GM23248 (cell line): ENCODE data around the gene TIMM10. TPM values are rescaled to one million over a fixed set of nuclear protein-coding genes. Genes with fewer than 3 reads are reported as not detected.

Experiments
- DNase-seq: peaks from one replicate; pipeline ENCODE4 v3.0.0-alpha.2; 2015
- H2AFZ ChIP-seq: fragments of 200-600 bp; sonication (generic); 2 replicates; pipeline ENCODE4 v1.6.1; 2016; ENCODE audit warnings: antibody characterized with exemption
- H3F3A ChIP-seq: fragments of 200-600 bp; sonication (generic); 2 replicates; pipeline ENCODE4 v1.6.1; 2016; ENCODE audit warnings: mild to moderate bottlenecking, antibody characterized with exemption, mixed run types; ENCODE audit not compliant: insufficient read depth
- H3K27ac ChIP-seq: fragments of 200-600 bp; sonication (generic); 2 replicates; pipeline ENCODE4 v1.5.1; 2016; ENCODE audit warnings: mild to moderate bottlenecking
- H3K27me3 ChIP-seq: fragments of 200-600 bp; sonication (generic); replicated peaks from 2 replicates; pipeline ENCODE4 v1.6.1; 2016; ENCODE audit warnings: mild to moderate bottlenecking; ENCODE audit not compliant: insufficient read depth
- H3K36me3 ChIP-seq: fragments of 200-600 bp; sonication (generic); 2 replicates; pipeline ENCODE4 v1.6.1; 2016; ENCODE audit warnings: low read depth, mild to moderate bottlenecking
- H3K4me1 ChIP-seq: fragments of 200-600 bp; sonication (generic); 2 replicates; pipeline ENCODE4 v1.6.1; 2016; ENCODE audit warnings: mild to moderate bottlenecking; ENCODE audit not compliant: insufficient read depth
- H3K4me2 ChIP-seq: fragments of 200-600 bp; sonication (generic); one replicate; pipeline ENCODE4 v1.6.1; 2016; ENCODE audit warnings: mild to moderate bottlenecking; ENCODE audit not compliant: unreplicated experiment
- H3K4me3 ChIP-seq: fragments of 200-600 bp; sonication (generic); 2 replicates; pipeline ENCODE4 v1.5.1; 2016; ENCODE audit warnings: mild to moderate bottlenecking
- H3K79me2 ChIP-seq: fragments of 200-600 bp; sonication (generic); 2 replicates; pipeline ENCODE4 v1.6.1; 2016; ENCODE audit warnings: mild to moderate bottlenecking; ENCODE audit not compliant: insufficient read depth
- H3K9ac ChIP-seq: fragments of 200-600 bp; sonication (generic); 2 replicates; pipeline ENCODE4 v1.6.1; 2016; ENCODE audit warnings: mild to moderate bottlenecking
- H3K9me2 ChIP-seq: fragments of 200-600 bp; sonication (generic); 2 replicates; pipeline ENCODE4 v1.6.1; 2016; ENCODE audit warnings: mixed run types, mild to moderate bottlenecking, moderate library complexity; ENCODE audit not compliant: insufficient read depth
- H3K9me3 ChIP-seq: fragments of 200-600 bp; sonication (generic); one replicate; pipeline ENCODE4 v1.6.1; 2017; ENCODE audit warnings: low read depth
- H4K20me1 ChIP-seq: fragments of 200-600 bp; sonication (generic); 2 replicates; pipeline ENCODE4 v1.6.0; 2016; ENCODE audit not compliant: insufficient read depth
- EZH2 ChIP-seq: fragments of 200-600 bp; sonication (generic); IDR thresholded peaks from 2 replicates; pipeline ENCODE4 v1.6.1; 2018; ENCODE audit warnings: antibody characterized with exemption, mild to moderate bottlenecking; ENCODE audit not compliant: insufficient read depth, poor library complexity, severe bottlenecking
- EZH2phosphoT487 ChIP-seq: fragments of 200-600 bp; sonication (generic); IDR thresholded peaks from 2 replicates; pipeline ENCODE4 v1.6.1; 2018; ENCODE audit warnings: antibody characterized with exemption, moderate library complexity, mild to moderate bottlenecking, low read depth; ENCODE audit not compliant: insufficient read depth
- WGBS, 2 experiments: methylation state at CpG; one replicate each; pipeline ENCODE4 v1.1.6; 2015 to 2017; ENCODE audit warnings: low lambda C conversion rate in 2 of 2, low coverage in 1 of 2; ENCODE audit errors: missing lambda C conversion rate in 2 of 2; 5-methylcytosine and 5-hydroxymethylcytosine counted together
- in situ Hi-C: fragments of 300-500 bp; cut with MboI; formaldehyde crosslinking; loops from 2 replicates; pipeline ENCODE4 v1.15.0; 2020
- polyA plus RNA-seq: library from polyadenylated mRNA; unstranded; fragments of >200 nt; fragmentation: Nextera tagmentation; extraction: Ambion mirVana; gene quantifications from 2 replicates; pipeline ENCODE4 v1.2.1, GENCODE V29; 2016
- total RNA-seq: library from RNA; depleted of rRNA; stranded (reverse); fragments of >200 nt; shearing (Covaris generic); gene quantifications from 2 replicates; pipeline ENCODE4 v1.2.3, GENCODE V29; 2014

Gene TIMM10
- total and polyA plus RNA-seq, 2 experiments from 2014 or later = 29.0 to 78.3 TPM

GRCh38 chr11:57529012-57529411 is 1.5 kb downstream of the TIMM10 start:
- TF ChIP-seq EZH2 (no peak), EZH2phosphoT487 (no peak)
- Histone ChIP-seq H3K4me2 (no peak overlapping the region), H3K36me3 (no peaks in the 10 kb centered on the region), H3K9ac (no peak overlapping the region), H3F3A (no peaks in the 10 kb centered on the region), H3K9me2 (no peaks in the 10 kb centered on the region), H3K9me3 (no peaks in the 10 kb centered on the region), H3K27ac (no peak overlapping the region), H4K20me1 (no peaks in the 10 kb centered on the region), H2AFZ (no peak overlapping the region), H3K79me2 (peaks cover 21% of the 10 kb centered on the region), H3K27me3 (no peaks in the 10 kb centered on the region), H3K4me1 (0 out of 2 replicates have a peak, but pooled peaks cover 5% of the 10 kb centered on the region), H3K4me3 (no peak overlapping the region)
- in situ Hi-C loops = loop anchor here (10.0 kb wide), 1 partner anchor 74 kb away; no protein-coding TSS in a partner anchor
- DNase-seq = no peak

DNA sequence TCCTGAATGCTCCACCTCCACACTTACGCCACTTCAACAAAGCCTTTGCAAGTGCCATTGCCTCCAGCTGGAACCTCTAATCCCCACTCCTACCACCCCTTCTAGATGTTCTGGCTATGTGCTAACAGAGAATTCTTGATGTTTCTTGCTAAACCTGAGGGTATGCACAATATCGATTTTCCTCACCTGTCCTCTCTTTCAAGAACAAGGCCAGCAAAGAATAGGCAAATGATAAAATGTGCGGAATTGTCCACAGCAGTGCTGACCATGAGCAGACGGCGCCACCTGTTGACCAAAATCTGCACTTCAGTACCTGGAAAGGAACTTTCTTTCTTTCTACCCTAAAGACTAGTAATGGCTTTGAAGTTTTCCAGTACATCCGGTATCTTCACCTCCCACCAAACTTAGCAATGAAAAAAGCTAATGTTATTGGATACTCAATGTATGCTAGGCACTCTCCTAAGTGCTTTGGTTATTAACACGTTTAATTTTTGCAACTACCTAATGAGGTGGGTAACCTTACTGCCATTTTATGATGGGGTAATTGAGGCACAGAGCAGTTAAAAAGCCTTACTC is 3.4 kb downstream of the TIMM10 start:
- Histone ChIP-seq H3K79me2 (peaks cover 21% of the 10 kb centered on the region), H3K4me2 (no peak overlapping the region), H3K9ac (no peak overlapping the region), H4K20me1 (no peaks in the 10 kb centered on the region), H3K27ac (no peak overlapping the region), H3F3A (no peaks in the 10 kb centered on the region), H3K4me3 (no peak overlapping the region), H3K27me3 (no peaks in the 10 kb centered on the region), H3K9me2 (no peaks in the 10 kb centered on the region), H3K4me1 (0 out of 2 replicates have a peak, but pooled peaks cover 5% of the 10 kb centered on the region), H2AFZ (no peak overlapping the region), H3K9me3 (no peaks in the 10 kb centered on the region), H3K36me3 (no peaks in the 10 kb centered on the region)
- WGBS, 2 experiments = 21 to 22% methylated on average over 7 of the region's 7 CpGs
- in situ Hi-C loops = loop anchor here (10.0 kb wide), 1 partner anchor 72 kb away; no protein-coding TSS in a partner anchor
- peak; percentile 66 for DNase-seq
- TF ChIP-seq EZH2 (no peak), EZH2phosphoT487 (no peak)

GRCh38 chr11:57523419-57523818 is 7.1 kb downstream of the TIMM10 start:
- no peaks in the 10 kb centered on the region for H3F3A ChIP-seq
- H3K4me1 ChIP-seq = no peaks in the 10 kb centered on the region
- H4K20me1 ChIP-seq = no peaks in the 10 kb centered on the region
- no peak overlapping the region for H2AFZ ChIP-seq
- no peaks in the 10 kb centered on the region for H3K36me3 ChIP-seq
- H3K9me2 ChIP-seq = no peaks in the 10 kb centered on the region
- in situ Hi-C loops = loop anchor here (10.0 kb wide), 1 partner anchor 69 kb away; no protein-coding TSS in a partner anchor
- H3K9me3 ChIP-seq = no peaks in the 10 kb centered on the region
- no peak overlapping the region for H3K27ac ChIP-seq
- no peaks in the 10 kb centered on the region for H3K27me3 ChIP-seq
- DNase-seq = no peak
- no peaks in the 10 kb centered on the region for H3K79me2 ChIP-seq
- TF ChIP-seq EZH2phosphoT487 (no peak), EZH2 (no peak)
- H3K9ac ChIP-seq = no peak overlapping the region
- 78 to 79% methylated on average over 4 of the region's 4 CpGs for WGBS, 2 experiments
- no peak overlapping the region for H3K4me3 ChIP-seq
- H3K4me2 ChIP-seq = no peak overlapping the region

DNA sequence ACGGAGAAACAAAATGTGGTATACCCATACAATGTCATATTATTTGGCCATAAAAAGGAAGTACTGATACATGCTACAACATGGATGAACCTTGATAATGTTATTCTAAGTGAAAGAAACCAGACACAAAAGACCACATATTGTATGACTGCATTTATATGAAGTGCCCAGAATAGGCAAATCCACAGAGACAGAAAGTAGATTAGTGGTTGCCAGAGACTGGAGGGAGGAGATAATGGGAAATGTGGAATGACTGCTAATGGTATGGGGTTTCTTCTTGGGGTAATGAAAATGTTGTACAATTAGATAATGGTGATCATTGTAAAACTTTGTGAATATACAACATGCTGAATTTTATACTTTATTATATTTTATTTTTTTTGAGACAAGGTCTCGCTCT is 9.4 kb downstream of the TIMM10 start:
- TF ChIP-seq EZH2 (no peak), EZH2phosphoT487 (no peak)
- Histone ChIP-seq H3K4me3 (no peak overlapping the region), H3K4me2 (no peak overlapping the region), H3K27me3 (no peaks in the 10 kb centered on the region), H3F3A (no peaks in the 10 kb centered on the region), H2AFZ (no peak overlapping the region), H4K20me1 (no peaks in the 10 kb centered on the region), H3K9me2 (no peaks in the 10 kb centered on the region), H3K79me2 (no peaks in the 10 kb centered on the region), H3K4me1 (peaks cover 1% of the 10 kb centered on the region; the same call in 1 of the 2 replicates), H3K27ac (no peak overlapping the region), H3K9ac (no peak overlapping the region), H3K36me3 (no peaks in the 10 kb centered on the region), H3K9me3 (no peaks in the 10 kb centered on the region)
- no peak for DNase-seq
- 92 to 98% methylated on average over 2 of the region's 2 CpGs for WGBS, 2 experiments
- in situ Hi-C loops = loop anchor here (10.0 kb wide), 1 partner anchor 66 kb away; no protein-coding TSS in a partner anchor

- 4 to 7% methylated on average over 5 of the region's 5 CpGs for WGBS, 2 experiments
- H3F3A ChIP-seq = no peaks in the 10 kb centered on the region
- peak overlapping the region; percentile 95 for H3K4me2 ChIP-seq
- no peak for TF ChIP-seq EZH2phosphoT487
- TF ChIP-seq EZH2 = no peak
- DNase-seq = no peak
- peak overlapping the region; percentile 100 for H2AFZ ChIP-seq
- peak overlapping the region; percentile 48 for H3K27ac ChIP-seq
- H3K4me1 ChIP-seq = peaks cover 4% of the 10 kb centered on the region; the same call in 1 of the 2 replicates
- no peaks in the 10 kb centered on the region for H4K20me1 ChIP-seq
- no peaks in the 10 kb centered on the region for H3K79me2 ChIP-seq
- no peaks in the 10 kb centered on the region for H3K27me3 ChIP-seq
- no peaks in the 10 kb centered on the region for H3K9me3 ChIP-seq
- peak overlapping the region; percentile 89 for H3K9ac ChIP-seq
- in situ Hi-C loops = no loop called here
- no peaks in the 10 kb centered on the region for H3K36me3 ChIP-seq
- no peaks in the 10 kb centered on the region for H3K9me2 ChIP-seq
- H3K4me3 ChIP-seq = peak overlapping the region; percentile 99
Observed at GRCh38 chr11:57516061-57516443, 14.5 kb downstream of the TIMM10 start.
